ENCODE data around the gene DHX15. TPM values are rescaled to one million over a fixed set of nuclear protein-coding genes. Genes with fewer than 3 reads are reported as not detected.

DHX15 gene
- total and polyA plus RNA-seq, 4 experiments from 2014 or later: 33.3 to 131 (median 94.6) TPM

GRCh38 chr4:24614881-24615280, 30.5 kb upstream of the DHX15 start:
- peaks cover 0 to 5% of the 10 kb centered on the region in 2 donors for H3K27me3 Mint-ChIP-seq
- Histone ChIP-seq H3K4me3 (ENCODE audit: low read length in 2 of 2) (no peak overlapping the region), H3K27ac (ENCODE audit: low read depth, low read length) (no peak overlapping the region), H3K9me3 (ENCODE audit: control insufficient read depth in 1 of 2, low read length in 2 of 2) (no peaks in the 10 kb centered on the region), H3K27me3 (ENCODE audit: insufficient read depth, low read length) (no peaks in the 10 kb centered on the region), H3K4me1 (ENCODE audit: insufficient read depth, low read length) (no peaks in the 10 kb centered on the region), H3K36me3 (ENCODE audit: insufficient read depth, low read length) (no peaks in the 10 kb centered on the region)
- peaks cover 0 to 5% (median 2%) of the 10 kb centered on the region in 8 donors for H3K9me3 Mint-ChIP-seq
- no peak overlapping the region for H3K27ac Mint-ChIP-seq
- intact Hi-C loops (cut with micrococcal nuclease): no loop called here
- DNase-seq: no peak
- peaks cover 0 to 2% of the 10 kb centered on the region in 2 donors for H3K36me3 Mint-ChIP-seq
- POLR2A ChIA-PET (ENCODE audit: partially characterized antibody): no interaction called here
- CTCF ChIA-PET (ENCODE audit: partially characterized antibody): no interaction called here
- no peak overlapping the region for H3K4me3 Mint-ChIP-seq
- no peaks in the 10 kb centered on the region for H3K4me1 Mint-ChIP-seq

DNA sequence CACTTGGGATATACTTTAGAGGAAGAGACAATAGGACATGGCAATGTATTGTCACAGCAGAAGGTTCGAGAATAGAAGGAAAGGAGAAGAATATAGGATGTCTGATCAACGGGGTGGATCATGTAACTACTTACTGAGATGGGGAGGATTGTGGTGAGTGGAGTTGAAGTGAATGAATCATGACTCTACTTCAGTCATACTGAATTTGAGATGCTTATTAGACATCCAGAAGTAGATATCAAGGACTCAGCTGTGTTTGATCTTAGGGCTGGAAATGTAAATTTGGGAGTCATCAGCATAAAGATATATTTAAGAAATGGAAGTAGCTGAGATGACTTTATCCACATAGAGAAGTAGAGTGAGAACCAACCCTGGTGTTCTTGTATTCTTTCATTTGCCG, 29.1 kb upstream of the DHX15 start:
- ChIA-PET CTCF (ENCODE audit: partially characterized antibody) (no interaction called here), POLR2A (ENCODE audit: partially characterized antibody) (no interaction called here)
- Histone ChIP-seq H3K36me3 (ENCODE audit: insufficient read depth, low read length) (no peaks in the 10 kb centered on the region), H3K4me1 (ENCODE audit: insufficient read depth, low read length) (no peaks in the 10 kb centered on the region), H3K4me3 (ENCODE audit: low read length in 2 of 2) (no peak overlapping the region), H3K27ac (ENCODE audit: low read depth, low read length) (no peak overlapping the region), H3K27me3 (ENCODE audit: insufficient read depth, low read length) (no peaks in the 10 kb centered on the region), H3K9me3 (ENCODE audit: control insufficient read depth in 1 of 2, low read length in 2 of 2) (no peaks in the 10 kb centered on the region)
- intact Hi-C loops (cut with micrococcal nuclease): no loop called here
- Mint-ChIP-seq H3K27me3 (peaks cover 5% of the 10 kb centered on the region in 2 donors), H3K9me3 (peaks cover 0 to 2% (median 0%) of the 10 kb centered on the region in 8 donors), H3K27ac (no peak overlapping the region), H3K36me3 (no peaks in the 10 kb centered on the region), H3K4me1 (no peaks in the 10 kb centered on the region), H3K4me3 (no peak overlapping the region)
- DNase-seq: no peak

DNA sequence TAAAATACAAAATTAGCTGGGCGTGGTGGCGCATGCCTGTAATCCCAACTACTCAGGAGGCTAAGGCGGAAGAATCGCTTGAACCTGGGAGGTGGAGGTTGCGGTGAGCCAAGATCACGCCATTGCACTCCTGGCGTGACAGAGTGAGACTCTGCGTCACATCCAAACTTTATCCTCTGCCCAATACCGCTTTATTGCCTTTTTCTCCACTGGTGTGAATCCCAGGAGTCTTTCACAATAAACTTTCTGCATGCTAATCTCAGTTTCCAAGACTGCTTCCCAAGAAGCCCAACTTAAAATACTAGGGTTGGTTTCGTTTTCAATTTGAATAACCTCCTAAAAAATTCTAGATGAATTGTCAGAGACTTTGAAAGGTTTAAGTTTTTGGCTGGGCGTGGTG, 27.2 kb upstream of the DHX15 start:
- Mint-ChIP-seq H3K27me3 (peaks cover 5% of the 10 kb centered on the region in 2 donors), H3K4me3 (no peak overlapping the region), H3K4me1 (no peaks in the 10 kb centered on the region), H3K9me3 (no peaks in the 10 kb centered on the region), H3K27ac (no peak overlapping the region), H3K36me3 (no peaks in the 10 kb centered on the region)
- Histone ChIP-seq H3K9me3 (ENCODE audit: control insufficient read depth in 1 of 2, low read length in 2 of 2) (no peaks in the 10 kb centered on the region), H3K27me3 (ENCODE audit: insufficient read depth, low read length) (no peaks in the 10 kb centered on the region), H3K36me3 (ENCODE audit: insufficient read depth, low read length) (no peaks in the 10 kb centered on the region), H3K4me3 (ENCODE audit: low read length in 2 of 2) (no peak overlapping the region), H3K27ac (ENCODE audit: low read depth, low read length) (no peak overlapping the region), H3K4me1 (ENCODE audit: insufficient read depth, low read length) (no peaks in the 10 kb centered on the region)
- intact Hi-C loops (cut with micrococcal nuclease): no loop called here
- CTCF ChIA-PET (ENCODE audit: partially characterized antibody): no interaction called here
- no peak for DNase-seq
- POLR2A ChIA-PET (ENCODE audit: partially characterized antibody): no interaction called here

GRCh38 chr4:24607334-24607733, 23.0 kb upstream of the DHX15 start:
- ChIA-PET CTCF (ENCODE audit: partially characterized antibody) (interaction anchor here (0.7 kb wide), 1 partner anchor 681 kb away, joined by 3 read pairs; no protein-coding TSS in a partner anchor), POLR2A (ENCODE audit: partially characterized antibody) (no interaction called here)
- intact Hi-C loops (cut with micrococcal nuclease): no loop called here
- DNase-seq: no peak
- Histone ChIP-seq H3K27ac (ENCODE audit: low read depth, low read length) (no peak overlapping the region), H3K27me3 (ENCODE audit: insufficient read depth, low read length) (no peaks in the 10 kb centered on the region), H3K9me3 (ENCODE audit: control insufficient read depth in 1 of 2, low read length in 2 of 2) (no peaks in the 10 kb centered on the region), H3K36me3 (ENCODE audit: insufficient read depth, low read length) (no peaks in the 10 kb centered on the region), H3K4me3 (ENCODE audit: low read length in 2 of 2) (no peak overlapping the region), H3K4me1 (ENCODE audit: insufficient read depth, low read length) (no peaks in the 10 kb centered on the region)
- Mint-ChIP-seq H3K27ac (no peak overlapping the region), H3K27me3 (peaks cover 5% of the 10 kb centered on the region in 2 donors), H3K4me3 (no peak overlapping the region), H3K4me1 (peaks cover 4 to 10% (median 7%) of the 10 kb centered on the region in 4 donors), H3K9me3 (peaks cover 0 to 3% (median 0%) of the 10 kb centered on the region in 8 donors), H3K36me3 (no peaks in the 10 kb centered on the region)

GRCh38 chr4:24605216-24605615, 20.9 kb upstream of the DHX15 start:
- Mint-ChIP-seq H3K36me3 (no peaks in the 10 kb centered on the region), H3K4me1 (peaks cover 4 to 10% (median 7%) of the 10 kb centered on the region in 4 donors), H3K27ac (peak overlapping the region in 1 of 7 donors; percentile 11), H3K4me3 (no peak overlapping the region), H3K27me3 (peaks cover 1 to 5% of the 10 kb centered on the region in 2 donors), H3K9me3 (peaks cover 0 to 4% (median 0%) of the 10 kb centered on the region in 8 donors)
- no peaks in the 10 kb centered on the region for H3K9me3 ChIP-seq (ENCODE audit: control insufficient read depth in 1 of 2, low read length in 2 of 2)
- no peak for DNase-seq
- H3K4me3 ChIP-seq (ENCODE audit: low read length in 2 of 2): no peak overlapping the region
- CTCF ChIA-PET (ENCODE audit: partially characterized antibody): no interaction called here
- no peaks in the 10 kb centered on the region for H3K27me3 ChIP-seq (ENCODE audit: insufficient read depth, low read length)
- POLR2A ChIA-PET (ENCODE audit: partially characterized antibody): no interaction called here
- intact Hi-C loops (cut with micrococcal nuclease): no loop called here
- H3K27ac ChIP-seq (ENCODE audit: low read depth, low read length): no peak overlapping the region
- H3K36me3 ChIP-seq (ENCODE audit: insufficient read depth, low read length): no peaks in the 10 kb centered on the region
- no peaks in the 10 kb centered on the region for H3K4me1 ChIP-seq (ENCODE audit: insufficient read depth, low read length)

- Mint-ChIP-seq H3K9me3 (peaks cover 0 to 4% (median 0%) of the 10 kb centered on the region in 8 donors), H3K36me3 (no peaks in the 10 kb centered on the region), H3K27ac (no peak overlapping the region), H3K27me3 (peaks cover 1 to 5% of the 10 kb centered on the region in 2 donors), H3K4me3 (no peak overlapping the region), H3K4me1 (peaks cover 4 to 10% (median 7%) of the 10 kb centered on the region in 4 donors)
- intact Hi-C loops (cut with micrococcal nuclease): no loop called here
- Histone ChIP-seq H3K4me1 (ENCODE audit: insufficient read depth, low read length) (no peaks in the 10 kb centered on the region), H3K36me3 (ENCODE audit: insufficient read depth, low read length) (no peaks in the 10 kb centered on the region), H3K4me3 (ENCODE audit: low read length in 2 of 2) (no peak overlapping the region), H3K9me3 (ENCODE audit: control insufficient read depth in 1 of 2, low read length in 2 of 2) (no peaks in the 10 kb centered on the region), H3K27me3 (ENCODE audit: insufficient read depth, low read length) (no peaks in the 10 kb centered on the region), H3K27ac (ENCODE audit: low read depth, low read length) (no peak overlapping the region)
- no peak for DNase-seq
- ChIA-PET POLR2A (ENCODE audit: partially characterized antibody) (no interaction called here), CTCF (ENCODE audit: partially characterized antibody) (no interaction called here)
Measured at GRCh38 chr4:24604558-24605214, 20.3 kb upstream of the DHX15 start.

DNA sequence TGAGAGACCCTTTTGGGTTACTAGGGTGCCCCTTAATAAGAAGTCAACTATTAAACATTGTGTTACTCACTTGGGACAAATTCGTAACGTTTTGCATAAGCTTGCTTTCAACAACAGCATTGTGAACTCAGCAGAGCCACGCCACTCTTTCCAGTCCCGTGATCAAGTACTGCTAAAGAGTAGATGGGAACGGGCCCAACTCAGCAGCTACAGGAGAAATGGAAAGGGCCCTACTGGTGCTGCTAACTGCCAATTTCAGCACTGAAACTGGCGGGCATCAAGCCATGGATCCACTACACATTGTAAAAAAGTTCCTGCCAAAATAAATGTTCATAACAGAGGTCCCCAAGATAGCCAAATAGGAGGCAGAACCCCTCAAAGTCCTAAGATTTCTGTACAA, 19.0 kb upstream of the DHX15 start:
- CTCF ChIA-PET (ENCODE audit: partially characterized antibody): no interaction called here
- Histone ChIP-seq H3K4me1 (ENCODE audit: insufficient read depth, low read length) (no peaks in the 10 kb centered on the region), H3K9me3 (ENCODE audit: control insufficient read depth in 1 of 2, low read length in 2 of 2) (no peaks in the 10 kb centered on the region), H3K27ac (ENCODE audit: low read depth, low read length) (no peak overlapping the region), H3K4me3 (ENCODE audit: low read length in 2 of 2) (no peak overlapping the region), H3K36me3 (ENCODE audit: insufficient read depth, low read length) (no peaks in the 10 kb centered on the region), H3K27me3 (ENCODE audit: insufficient read depth, low read length) (no peaks in the 10 kb centered on the region)
- Mint-ChIP-seq H3K27me3 (peaks cover 0 to 2% of the 10 kb centered on the region in 2 donors), H3K4me1 (peaks cover 4 to 10% (median 7%) of the 10 kb centered on the region in 4 donors), H3K27ac (no peak overlapping the region), H3K4me3 (no peak overlapping the region), H3K36me3 (no peaks in the 10 kb centered on the region), H3K9me3 (peaks cover 0 to 11% (median 0%) of the 10 kb centered on the region in 8 donors)
- POLR2A ChIA-PET (ENCODE audit: partially characterized antibody): no interaction called here
- intact Hi-C loops (cut with micrococcal nuclease): no loop called here
- DNase-seq: no peak

Data from CD4-positive, alpha-beta memory T cell (primary cell).